Stimulated activated CD8-positive, alpha-beta memory T cell treated with anti-CD3 and anti-CD28 coated beads, Interleukin-12 subunit alpha, Interleukin-12 subunit beta, amount 100 ng/mL, for 24 hours (primary cell): ENCODE measurements around the gene SEMA4D.

Source experiments
- DNase-seq: peaks from one replicate; pipeline ENCODE4 v3.0.0-alpha.2; 2020; ENCODE audit errors: extremely low read depth

SEMA4D gene, protein sequence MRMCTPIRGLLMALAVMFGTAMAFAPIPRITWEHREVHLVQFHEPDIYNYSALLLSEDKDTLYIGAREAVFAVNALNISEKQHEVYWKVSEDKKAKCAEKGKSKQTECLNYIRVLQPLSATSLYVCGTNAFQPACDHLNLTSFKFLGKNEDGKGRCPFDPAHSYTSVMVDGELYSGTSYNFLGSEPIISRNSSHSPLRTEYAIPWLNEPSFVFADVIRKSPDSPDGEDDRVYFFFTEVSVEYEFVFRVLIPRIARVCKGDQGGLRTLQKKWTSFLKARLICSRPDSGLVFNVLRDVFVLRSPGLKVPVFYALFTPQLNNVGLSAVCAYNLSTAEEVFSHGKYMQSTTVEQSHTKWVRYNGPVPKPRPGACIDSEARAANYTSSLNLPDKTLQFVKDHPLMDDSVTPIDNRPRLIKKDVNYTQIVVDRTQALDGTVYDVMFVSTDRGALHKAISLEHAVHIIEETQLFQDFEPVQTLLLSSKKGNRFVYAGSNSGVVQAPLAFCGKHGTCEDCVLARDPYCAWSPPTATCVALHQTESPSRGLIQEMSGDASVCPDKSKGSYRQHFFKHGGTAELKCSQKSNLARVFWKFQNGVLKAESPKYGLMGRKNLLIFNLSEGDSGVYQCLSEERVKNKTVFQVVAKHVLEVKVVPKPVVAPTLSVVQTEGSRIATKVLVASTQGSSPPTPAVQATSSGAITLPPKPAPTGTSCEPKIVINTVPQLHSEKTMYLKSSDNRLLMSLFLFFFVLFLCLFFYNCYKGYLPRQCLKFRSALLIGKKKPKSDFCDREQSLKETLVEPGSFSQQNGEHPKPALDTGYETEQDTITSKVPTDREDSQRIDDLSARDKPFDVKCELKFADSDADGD

DNA sequence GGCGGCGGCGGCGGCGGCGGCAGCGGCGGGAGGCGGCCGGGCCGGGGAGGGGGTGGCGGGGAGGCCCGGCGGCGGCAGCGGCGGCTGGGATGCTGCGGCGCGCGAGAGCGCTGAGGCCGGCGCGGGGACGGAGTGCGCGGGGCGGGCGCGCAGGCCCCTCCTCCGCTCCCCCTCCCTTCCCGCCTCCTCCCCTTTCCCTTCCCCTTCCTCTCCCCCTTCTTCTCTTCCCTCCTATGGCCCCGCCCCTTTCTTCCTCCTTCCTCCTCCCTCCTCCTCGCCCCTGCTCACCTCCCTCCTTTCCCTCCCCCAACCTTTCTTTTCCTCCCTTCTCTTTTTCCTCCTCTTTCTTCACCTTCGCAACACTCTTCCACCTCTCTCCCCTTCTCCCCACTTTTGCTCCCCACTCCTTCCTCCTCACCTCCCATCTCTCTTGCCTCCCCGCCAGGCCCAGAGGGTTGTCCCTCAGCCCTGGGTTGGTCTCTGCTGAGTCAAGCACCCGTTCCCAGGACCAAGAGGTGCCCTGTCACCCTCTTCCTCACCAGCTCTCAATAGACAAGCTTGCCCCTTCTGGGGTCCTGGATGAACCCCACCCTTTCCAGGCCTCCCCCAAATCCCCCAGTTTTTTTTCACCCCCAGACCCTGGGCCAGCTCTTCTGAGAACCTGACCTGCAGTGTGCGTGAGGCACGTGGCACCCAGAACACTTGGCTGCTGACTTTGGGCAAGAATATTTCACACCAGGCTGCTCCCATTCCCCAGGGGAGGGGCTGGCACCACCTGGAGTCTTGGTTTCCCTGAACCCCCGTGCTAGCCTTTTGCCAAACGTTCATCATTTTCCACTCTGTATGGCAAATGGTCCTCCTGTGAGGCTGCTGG, at the start of gene SEMA4D:
SEMA4D (minus strand) TSS at position 136 of the 874 bp plus-strand sequence. CDS start 92,657 bp downstream, outside the sequence.
- DNase-seq, result no peak

DNA sequence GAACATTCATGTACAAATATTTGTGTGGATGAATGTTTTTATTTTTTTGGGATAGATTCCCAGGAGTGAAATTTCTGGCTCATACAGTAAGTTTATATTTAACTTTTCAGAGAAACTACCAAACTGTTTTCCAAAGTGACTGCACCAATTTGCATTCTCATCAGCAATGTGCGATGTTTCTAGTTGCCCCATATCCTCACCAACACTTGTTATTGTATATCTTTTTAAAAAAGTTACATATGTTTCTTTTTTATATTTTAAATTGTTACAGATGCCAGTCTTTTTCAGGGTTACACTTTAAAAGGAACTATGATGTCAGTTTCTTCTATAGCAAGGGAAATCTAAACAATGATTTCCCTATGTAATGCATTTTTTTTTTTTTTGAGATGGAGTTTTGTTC, 49.1 kb upstream of the SEMA4D start:
- no peak for DNase-seq

DNA sequence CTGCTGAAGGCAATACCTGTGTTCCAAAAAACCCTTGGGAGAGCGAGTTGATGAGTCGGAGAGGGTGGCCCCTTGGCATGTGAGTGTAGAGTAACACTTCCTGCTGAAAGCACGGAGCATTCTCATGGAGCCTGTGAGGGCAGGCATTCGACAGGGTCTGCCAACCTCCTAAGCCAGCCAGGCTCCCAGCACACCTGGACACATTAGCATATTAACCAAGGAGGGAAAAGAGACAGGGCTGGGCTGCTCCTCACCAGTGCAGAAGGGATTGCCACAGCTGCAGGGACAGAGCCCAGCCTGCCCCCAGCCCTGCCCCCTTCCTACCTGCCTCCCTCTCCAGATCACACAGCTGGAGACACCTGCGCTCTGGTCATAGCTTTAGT, 46.4 kb upstream of the SEMA4D start:
- DNase-seq, result no peak

DNA sequence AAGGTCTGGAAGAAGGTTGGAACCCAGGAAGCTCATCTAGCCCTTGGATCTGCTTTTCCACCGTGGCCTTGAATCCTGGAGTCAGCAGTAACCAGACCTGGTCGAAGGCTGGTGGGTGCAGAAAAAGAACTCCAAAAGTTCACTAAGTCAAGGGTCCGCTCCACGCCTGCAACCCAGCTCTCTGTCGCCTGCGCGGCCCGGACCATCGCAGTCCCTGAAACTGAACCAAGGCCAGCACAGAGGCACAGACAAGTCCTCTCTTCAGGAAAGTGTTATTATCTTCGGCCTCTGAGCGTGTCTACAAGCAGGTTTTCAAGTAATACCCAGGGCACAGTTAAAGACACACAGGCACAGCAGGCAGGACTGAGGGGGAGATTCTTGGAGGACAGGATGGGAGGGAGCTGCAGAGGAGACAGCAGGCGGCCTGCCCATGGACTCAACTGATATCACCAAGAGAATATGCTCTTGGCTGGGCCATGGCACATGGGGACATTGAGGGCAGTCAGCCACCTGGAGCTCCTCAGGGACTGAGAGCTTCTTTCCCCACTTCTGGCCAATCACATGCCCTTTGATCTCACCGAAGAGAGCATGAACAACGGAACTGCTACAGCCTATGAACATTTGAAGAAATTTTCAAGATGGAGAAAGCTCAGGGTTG, 45.8 kb upstream of the SEMA4D start:
- no peak for DNase-seq

DNA sequence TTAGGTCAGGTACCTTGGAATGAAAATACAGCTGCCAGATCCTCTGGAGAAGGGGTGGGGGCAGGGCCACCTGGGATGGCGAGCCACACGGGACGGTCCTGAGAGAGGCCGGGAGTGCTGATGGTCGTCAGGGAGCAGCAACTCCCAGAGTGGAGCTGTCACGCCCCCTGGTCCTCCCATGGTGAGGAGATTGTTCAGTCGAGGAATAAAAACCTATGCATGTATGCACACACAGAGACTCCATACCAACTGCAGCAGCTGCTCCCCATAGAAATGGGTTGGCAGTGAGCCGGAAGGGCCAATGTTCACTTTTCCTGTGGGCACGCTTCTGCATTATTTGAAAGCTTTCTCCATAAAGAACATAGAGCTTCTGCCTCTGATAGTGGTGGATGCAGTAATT, 45.2 kb upstream of the SEMA4D start:
- DNase-seq, result no peak

DNA sequence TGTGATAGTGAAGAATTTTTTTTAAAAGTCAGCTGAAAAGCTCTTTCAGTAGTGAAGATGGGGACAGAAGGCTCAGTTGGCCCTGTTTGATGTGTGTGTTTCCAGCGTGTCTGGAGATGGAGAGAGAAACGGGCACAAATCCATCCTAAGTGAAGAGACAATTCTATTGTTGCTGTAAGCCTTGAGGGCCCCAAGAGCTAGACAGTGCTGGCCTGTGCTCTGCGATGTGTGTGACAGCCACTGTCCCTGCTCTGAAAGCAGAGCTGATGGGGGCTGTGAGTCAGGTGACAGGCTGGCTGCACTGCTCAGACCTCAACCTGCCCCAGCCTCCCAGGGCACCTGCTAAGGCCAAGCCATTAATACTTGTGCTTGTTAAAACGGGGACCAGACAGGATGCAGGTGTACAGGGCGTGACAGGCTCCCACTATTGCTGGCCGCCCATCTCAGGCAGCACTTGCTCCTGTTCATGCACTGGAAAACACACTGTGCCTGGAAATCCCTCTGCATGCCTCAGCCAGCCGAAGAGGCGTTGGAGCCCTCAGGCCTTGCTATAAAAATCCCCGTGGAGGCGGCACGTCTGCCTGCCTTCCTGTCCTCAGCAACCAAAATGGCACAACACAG, 44.6 kb upstream of the SEMA4D start:
- DNase-seq, result no peak

DNA sequence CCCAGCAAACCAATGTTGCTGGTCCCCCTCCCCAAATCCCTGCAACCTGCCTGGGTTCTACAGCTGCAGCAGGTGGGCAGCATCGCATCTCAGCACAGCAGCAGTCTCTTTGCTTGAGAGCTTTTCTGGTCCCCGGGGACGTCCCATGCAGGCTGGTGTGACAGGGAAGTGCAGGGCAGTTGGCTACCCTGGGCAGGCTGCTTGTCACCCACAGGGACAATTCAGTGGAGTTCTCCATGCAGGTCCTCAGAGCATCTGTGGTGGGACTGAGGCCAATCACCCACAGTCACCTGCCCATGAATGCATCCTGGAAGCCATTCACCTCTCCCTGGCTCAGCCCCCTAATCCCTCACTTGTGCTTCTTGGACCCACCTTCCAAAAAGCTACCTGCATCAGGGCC, 43.9 kb upstream of the SEMA4D start:
- DNase-seq, result no peak

DNA sequence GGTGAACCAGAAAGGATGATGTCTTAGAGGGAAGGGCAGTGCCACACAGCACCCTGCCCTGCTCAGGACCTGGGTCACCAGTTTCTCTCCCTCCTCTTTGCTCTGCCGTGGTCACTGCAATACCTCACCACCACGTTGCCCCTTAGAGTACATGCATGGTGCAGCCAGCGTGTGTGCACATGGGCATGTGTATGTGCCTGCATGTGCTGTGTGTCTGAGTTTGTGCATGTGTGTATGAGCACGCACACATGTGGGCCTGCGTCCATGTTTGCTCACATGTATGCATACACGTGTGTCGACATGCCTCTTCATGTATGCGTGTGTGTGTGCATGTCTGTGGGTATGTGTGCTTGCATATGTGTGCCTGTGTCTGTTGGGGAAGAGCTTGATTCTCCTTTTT, 41.5 kb upstream of the SEMA4D start:
- no peak for DNase-seq

DNA sequence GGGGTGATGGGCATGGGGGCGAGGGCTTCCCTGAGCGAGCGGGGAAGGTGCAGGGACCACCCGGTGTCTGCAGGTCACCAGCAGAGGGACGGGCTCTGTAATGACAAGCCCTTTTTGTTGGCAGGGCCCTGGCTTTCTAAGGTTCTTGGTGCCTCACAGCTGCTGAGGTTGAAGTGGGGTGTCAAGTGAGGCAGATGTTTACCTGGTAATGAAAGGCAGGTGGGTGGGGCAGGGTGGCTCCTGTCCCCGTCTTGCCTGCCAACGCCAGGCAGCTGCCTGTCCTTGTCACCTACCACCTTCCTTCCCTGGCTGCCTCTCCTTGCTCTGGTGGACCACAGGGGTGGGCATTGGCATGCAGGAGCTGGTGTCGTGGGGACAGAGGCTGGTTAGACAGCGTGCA, 41.0 kb upstream of the SEMA4D start:
- DNase-seq, result no peak

DNA sequence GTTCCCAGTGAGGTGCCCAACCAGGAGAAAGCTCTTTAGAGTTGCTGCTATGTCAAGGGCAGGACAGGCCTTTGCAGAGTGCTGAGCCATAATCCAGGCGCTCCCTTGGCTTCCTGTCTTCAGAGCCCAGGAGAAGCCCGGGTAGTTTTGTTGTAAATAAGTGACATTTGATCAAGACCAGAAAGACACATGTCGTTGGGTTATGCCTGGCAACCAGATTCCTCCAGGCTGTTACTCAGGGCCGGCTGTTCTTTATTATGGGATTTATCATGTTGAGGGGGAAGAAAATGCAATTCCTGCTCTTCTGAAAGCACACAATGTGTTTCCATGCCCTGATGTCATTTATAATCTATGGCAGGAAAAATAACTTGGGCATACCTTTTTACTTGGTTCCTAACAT, 39.3 kb upstream of the SEMA4D start:
- no peak for DNase-seq

DNA sequence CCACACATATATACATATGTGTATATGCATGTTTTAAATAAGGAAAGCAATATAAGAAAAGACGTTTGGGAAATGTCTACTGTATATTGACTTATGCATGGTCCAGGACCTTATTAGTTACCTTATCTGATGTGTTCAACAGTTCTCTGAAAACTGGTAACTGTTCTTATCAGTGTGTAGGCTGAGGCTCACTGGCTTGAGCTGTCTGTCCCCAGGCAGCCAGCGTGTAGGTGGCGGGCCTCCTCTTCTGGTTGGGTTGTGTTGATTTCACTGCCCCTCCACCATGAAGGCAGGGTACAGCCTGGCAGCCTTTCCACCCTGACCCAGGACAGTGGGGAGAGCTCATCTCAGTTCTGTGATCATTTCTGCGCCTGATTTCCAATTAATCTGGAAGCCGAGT, 38.7 kb upstream of the SEMA4D start:
- DNase-seq, result no peak

DNA sequence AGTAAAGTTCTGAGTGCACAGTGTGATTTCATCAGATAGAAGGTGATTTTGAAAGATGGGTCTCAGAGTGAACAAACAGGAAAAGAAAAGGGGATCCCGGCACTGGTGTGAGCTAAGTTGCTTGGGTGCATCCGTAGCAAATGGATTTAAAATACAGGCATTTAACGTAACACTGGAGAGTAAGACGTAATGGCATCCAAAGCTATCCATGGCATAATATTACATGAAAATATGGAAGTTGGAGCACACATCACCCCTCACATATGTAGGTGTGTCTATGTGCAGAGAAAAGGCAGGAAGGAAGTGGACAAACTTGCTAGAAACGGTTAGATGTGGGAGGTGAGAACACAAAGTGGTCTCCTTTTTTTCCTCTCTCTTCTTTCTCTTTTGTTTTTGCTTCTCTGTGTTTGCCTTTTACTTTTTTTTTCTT, 38.2 kb upstream of the SEMA4D start:
- no peak for DNase-seq

DNA sequence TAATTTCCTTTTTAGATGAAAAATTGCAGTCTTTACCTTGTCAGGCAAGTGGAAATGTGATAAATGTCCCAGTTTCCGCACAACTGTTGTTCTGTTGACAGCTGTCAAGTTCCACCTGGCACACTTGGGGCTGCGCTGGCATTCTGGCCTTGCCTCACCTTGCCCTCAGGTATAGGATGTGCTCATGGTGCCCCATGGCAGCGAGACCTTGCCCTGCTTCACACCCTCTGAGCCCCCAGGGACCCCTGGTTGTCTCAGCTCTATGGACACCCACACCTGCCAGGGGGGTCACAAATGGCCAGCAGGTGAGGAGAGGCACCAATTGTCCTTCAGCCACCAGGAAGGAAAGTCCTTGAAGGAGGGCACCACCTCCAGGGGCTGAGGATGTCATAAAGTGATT, 37.5 kb upstream of the SEMA4D start:
- DNase-seq, result no peak

DNA sequence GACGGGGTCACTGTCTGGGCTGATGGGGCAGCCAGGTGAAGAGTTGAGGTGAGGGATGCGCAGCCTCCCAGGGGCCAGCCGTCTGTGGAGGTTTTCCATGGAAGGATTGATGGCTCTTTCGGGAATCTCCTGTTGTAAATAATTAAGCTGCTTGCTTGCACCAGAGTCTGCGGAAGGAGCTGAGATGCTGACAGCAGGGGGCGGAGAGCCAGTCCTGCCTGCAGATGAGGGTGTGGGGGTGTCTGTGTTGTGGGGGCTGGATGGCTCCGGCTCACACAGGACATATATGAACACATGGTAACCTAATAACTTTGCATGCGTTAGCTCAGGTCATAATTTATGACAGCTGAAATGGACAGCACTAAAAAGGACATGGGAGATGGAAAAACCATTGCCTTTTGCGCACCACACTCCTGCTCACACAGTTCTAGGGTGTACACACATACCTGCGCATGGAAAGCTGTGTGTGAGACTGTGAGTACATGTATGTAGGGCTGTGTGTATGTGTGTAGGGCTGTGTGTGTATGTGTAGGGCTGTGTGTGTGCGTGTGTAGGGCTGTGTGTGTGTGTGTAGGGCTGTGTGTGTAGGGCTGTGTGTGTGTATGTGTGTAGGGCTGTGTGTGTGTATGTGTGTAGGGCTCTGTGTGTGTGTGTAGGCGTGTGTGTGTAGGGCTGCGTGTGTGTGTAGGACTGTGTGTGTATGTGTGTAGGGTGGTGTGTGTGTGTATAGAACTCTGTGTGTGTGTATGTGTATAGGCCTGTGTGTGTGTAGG, 36.8 kb upstream of the SEMA4D start:
- no peak for DNase-seq

DNA sequence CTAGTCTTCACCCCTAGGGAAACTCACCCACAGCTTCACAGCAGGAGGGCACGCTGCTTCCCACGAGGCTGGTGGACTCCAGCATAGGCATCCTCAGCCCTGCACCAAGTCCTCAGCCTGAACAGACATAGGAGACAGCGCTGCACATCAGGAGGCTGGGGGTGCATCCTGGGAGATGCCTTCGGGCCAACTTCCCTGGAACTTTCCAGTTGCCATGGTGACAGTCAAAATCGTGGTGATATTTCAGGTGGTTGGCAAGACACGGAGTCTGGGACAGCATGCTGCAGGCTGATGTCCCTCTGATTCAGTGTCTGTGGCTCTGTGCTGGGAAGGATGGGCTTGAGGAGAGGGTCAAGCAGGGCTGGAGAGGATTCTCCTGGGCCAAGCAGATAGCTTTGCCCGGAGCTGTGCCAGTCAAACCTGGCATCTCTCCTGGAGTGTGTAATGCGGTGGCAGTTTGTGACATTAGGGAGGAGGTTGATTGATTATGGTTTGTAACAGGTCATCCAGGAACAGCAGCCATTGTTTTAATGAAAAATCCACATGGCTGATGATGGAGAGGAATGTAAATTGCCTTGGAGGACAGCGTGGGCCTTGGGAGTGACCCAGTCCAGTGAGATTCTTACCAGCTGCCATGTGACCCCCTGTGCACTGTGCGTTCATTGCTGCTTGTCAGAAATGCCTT, 35.6 kb upstream of the SEMA4D start:
- no peak for DNase-seq

DNA sequence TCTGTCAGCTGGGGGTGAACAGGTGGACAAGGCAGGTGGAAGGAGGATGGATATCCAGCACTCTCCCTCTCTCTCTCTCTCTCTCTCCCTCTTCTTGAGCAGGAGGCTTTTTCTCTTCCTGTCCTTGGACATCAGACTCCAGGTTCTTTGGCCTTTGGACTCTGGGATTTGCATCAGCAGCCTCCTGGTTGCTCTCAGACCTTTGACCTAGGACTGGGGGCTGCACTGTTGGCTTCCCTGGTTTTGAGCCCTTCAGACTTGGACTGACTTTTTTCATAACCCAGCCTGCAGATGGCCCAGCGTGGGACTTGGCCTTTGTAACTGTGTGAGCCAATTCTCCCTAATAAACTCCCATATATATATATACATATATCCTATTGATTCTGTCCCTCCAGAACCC, 35.0 kb upstream of the SEMA4D start:
- DNase-seq, result no peak

DNA sequence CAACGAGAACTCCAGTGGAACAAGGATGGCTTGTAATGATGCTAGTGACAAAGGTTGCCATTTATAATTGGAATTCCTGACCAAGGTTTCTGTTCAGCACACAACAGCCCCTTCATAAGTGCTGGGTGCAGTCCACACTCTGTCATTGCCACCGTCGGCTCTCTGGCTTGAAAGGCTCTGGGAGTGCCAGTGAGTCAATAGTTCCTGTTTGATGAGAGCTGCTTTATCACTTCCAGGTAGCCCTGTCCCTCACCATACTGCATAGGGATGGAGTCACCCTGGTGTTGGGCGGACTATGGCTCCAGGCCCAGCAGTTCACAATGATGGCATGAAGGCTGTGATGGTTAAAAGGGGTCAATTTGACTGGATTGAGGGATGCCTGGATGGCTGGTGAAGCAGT, 34.6 kb upstream of the SEMA4D start:
- no peak for DNase-seq

DNA sequence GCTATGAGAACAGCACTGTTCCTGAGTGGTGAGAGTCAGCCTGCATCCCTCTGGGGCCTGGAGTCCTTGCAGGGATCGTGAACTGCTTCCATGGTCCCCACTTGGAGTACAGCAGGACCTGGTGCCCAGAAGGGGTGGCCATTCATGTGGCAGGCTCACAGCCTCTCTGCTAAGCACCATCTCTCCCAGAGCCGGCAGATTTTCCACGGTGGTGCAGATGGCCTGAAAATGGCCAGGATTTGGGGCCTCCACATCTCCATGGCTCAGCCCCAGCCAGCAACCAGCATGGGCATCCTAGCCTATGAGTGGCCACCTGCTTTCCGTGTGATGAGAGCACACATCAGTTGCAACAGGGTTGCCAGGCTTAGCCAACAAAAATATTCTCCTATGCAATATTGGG, 33.9 kb upstream of the SEMA4D start:
- no peak for DNase-seq

DNA sequence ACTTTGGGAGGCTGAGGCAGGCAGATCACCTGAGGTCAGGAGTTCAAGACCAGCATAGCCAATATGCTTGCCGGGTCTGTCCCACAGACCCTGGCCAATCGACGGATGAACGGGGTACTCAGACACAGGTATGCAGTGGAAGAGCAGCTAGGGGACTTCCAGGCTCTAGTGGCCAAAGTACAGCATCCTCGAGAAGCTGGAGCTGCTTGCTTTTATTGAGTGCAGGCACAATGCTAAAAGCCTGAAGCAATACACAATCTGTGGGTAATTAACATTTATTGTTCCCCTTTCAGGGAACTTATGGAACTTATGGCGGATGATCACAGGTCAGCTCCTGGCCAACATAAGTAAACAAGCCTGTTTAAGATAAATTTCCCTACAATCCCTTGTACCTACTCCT, 32.8 kb upstream of the SEMA4D start:
- DNase-seq, result no peak
